ENCODE results near the gene MED12L. TPM values are rescaled to one million over a fixed set of nuclear protein-coding genes. Genes with fewer than 3 reads are reported as not detected.

The MED12L gene
- total RNA-seq, 4 donors from 2014 or later, result 0.09 to 3.3 (median 0.13) TPM; not detected in 1

DNA sequence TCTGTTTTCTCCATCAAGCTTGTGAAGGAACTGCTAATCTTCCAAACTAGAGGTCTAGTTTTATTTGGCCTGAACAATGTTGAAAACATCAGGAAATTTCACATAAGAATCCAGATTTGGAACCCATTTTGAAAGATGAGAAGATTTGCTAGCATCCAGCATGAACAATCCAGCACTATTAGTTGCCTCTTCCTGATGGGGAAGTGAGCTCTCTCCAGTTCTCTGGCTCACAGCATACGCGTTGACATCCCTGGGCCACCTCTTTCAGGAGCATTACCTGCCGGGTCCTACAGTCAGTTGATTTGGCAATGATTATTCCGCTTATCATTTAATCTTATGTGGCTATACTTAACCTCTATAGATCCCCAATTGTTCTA lies 220.3 kb downstream of the MED12L start:
- TF ChIP-seq, protein P1, sequence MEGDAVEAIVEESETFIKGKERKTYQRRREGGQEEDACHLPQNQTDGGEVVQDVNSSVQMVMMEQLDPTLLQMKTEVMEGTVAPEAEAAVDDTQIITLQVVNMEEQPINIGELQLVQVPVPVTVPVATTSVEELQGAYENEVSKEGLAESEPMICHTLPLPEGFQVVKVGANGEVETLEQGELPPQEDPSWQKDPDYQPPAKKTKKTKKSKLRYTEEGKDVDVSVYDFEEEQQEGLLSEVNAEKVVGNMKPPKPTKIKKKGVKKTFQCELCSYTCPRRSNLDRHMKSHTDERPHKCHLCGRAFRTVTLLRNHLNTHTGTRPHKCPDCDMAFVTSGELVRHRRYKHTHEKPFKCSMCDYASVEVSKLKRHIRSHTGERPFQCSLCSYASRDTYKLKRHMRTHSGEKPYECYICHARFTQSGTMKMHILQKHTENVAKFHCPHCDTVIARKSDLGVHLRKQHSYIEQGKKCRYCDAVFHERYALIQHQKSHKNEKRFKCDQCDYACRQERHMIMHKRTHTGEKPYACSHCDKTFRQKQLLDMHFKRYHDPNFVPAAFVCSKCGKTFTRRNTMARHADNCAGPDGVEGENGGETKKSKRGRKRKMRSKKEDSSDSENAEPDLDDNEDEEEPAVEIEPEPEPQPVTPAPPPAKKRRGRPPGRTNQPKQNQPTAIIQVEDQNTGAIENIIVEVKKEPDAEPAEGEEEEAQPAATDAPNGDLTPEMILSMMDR (IDR thresholded peaks at IDR 0.05), result no peak
- TF ChIP-seq POLR2A (IDR thresholded peaks at IDR 0.05), result no peak
- Histone ChIP-seq H3K9me3 (no peaks in the 10 kb centered on the region), H3K4me1 (no peaks in the 10 kb centered on the region), H3K4me3 (no peak overlapping the region), H3K27me3 (no peaks in the 10 kb centered on the region), H3K27ac (no peak overlapping the region), H3K36me3 (no peaks in the 10 kb centered on the region)
- DNase-seq, result no peak

DNA sequence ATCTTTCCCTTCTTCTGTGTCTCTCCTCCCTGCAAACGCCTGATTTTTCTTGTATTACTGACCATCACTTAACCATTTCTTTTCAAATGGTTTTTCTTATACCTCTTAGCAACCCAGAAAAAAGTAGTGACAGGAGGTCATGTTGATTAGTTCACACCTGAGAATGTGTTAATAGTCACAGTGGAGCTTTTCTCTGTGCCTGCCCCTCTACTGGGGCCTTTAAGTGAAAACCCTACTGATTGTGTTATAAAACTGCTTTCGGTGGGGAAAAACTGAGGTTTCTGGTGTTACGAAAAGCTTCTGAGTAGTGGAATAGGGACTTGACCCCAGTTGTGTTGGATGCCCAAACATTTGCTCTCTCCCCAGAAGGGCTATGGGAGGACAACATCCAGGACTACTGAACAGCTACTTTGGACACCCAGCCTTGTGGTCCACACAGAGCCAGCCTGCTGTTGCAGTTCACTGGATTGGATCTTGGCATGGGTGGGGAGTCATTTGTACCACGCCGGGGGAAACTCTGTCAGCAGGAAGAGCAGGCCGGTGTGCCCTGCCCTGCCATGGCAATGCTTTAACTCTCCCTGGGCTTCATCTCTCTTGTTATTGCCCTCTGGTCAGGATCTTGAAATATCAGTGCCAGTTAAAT lies 220.8 kb downstream of the MED12L start:
- no peak for DNase-seq
- no peaks in the 10 kb centered on the region for H3K4me1 ChIP-seq
- no peak overlapping the region for H3K27ac ChIP-seq
- no peaks in the 10 kb centered on the region for H3K36me3 ChIP-seq
- H3K9me3 ChIP-seq, result no peaks in the 10 kb centered on the region
- no peak overlapping the region for H3K4me3 ChIP-seq
- TF ChIP-seq POLR2A (IDR thresholded peaks at IDR 0.05), result no peak
- no peaks in the 10 kb centered on the region for H3K27me3 ChIP-seq

DNA sequence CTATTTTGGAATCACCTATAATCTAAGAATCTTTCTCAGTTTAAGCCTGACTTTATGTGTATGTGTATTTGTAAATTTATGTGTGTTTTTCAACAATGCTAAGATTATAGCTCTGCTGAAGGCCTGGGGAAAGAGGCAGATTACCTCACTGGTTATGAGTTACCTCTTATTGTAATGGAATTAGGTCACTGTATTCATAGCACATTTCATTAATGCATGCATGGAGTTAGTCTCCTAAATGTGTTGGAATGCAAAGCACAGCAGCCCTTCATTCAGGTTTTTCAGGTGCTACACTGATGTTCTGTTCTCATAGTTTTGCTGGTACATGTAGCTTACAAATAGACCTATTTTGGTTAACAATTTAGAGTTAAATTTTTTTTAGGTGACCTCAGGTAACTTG lies 221.7 kb downstream of the MED12L start:
- Histone ChIP-seq H3K27me3 (no peaks in the 10 kb centered on the region), H3K9me3 (no peaks in the 10 kb centered on the region), H3K4me3 (no peak overlapping the region), H3K4me1 (no peaks in the 10 kb centered on the region), H3K36me3 (no peaks in the 10 kb centered on the region), H3K27ac (no peak overlapping the region)
- TF ChIP-seq, protein P1 (IDR thresholded peaks at IDR 0.05), result no peak
- TF ChIP-seq POLR2A (IDR thresholded peaks at IDR 0.05), result no peak
- no peak for DNase-seq

DNA sequence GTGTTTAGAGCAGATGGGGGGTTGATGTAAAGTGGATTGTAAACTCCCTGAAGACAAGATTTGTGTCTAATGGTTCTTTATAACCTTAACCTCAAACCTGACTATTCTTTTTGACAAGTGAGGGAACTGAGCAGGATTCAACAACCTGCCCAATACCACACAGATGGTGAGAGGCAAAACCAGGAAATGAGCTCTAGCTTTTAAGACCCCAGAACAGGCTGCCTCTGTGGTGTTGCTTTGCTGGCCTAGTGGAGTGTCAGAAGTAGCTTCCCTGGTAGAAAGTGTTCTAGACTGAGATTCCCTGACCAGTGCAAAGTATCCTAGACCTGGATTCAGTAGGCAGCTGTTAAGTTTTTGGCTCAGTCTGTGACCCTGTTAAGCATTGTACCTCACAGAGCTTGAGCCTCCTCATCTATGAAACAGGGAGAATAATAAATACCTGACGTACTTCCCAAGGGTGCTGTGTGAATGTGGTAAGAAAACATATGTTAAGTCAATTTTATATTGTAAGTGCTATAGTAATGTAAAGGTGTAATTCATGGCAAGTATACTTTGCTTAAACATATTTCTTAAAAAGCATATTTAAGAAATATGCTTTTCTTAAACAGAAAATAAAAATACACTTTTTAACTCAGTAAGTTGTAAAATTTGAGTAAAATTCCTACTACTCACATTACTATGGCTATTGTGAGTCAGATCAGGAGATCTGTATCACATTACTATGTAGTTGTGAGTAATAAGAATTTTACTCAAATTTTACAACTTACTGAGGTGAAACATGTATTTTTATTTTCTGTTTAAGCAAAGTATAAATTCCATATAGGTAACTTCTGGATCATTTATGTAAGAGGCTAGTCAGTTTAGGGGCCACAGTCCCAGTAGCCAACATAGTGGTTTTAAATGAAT lies 222.4 kb downstream of the MED12L start:
- H3K4me3 ChIP-seq, result no peak overlapping the region
- H3K4me1 ChIP-seq, result no peaks in the 10 kb centered on the region
- H3K27me3 ChIP-seq, result no peaks in the 10 kb centered on the region
- no peaks in the 10 kb centered on the region for H3K36me3 ChIP-seq
- H3K9me3 ChIP-seq, result no peaks in the 10 kb centered on the region
- H3K27ac ChIP-seq, result no peak overlapping the region
- no peak for DNase-seq
- TF ChIP-seq, protein P1 (IDR thresholded peaks at IDR 0.05), result no peak
- TF ChIP-seq POLR2A (IDR thresholded peaks at IDR 0.05), result no peak

DNA sequence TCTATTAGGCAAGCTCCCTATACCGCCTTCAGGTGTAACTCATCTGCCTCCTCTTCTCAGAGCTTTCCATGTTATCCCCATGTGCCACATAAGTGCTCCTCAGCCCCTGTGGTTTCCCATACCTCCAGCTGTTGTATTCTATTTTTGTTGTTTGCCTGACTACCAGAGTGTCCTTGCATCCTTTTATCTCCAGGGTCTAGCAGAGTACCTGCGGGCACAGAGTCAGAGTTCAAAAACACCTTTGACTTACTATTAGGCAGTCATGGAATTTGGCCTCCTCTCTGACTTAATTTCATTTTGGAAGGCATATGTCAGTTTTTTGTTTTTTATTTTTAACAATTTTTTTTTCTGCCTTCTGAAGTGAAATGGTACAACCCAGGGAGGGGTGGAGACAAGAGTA lies 224.1 kb downstream of the MED12L start:
- Histone ChIP-seq H3K9me3 (no peaks in the 10 kb centered on the region), H3K4me1 (no peaks in the 10 kb centered on the region), H3K27me3 (no peaks in the 10 kb centered on the region), H3K36me3 (no peaks in the 10 kb centered on the region), H3K27ac (no peak overlapping the region), H3K4me3 (no peak overlapping the region)
- DNase-seq, result no peak
- no peak for TF ChIP-seq POLR2A (IDR thresholded peaks at IDR 0.05)
- TF ChIP-seq, protein P1 (IDR thresholded peaks at IDR 0.05), result no peak

GRCh38 chr3:151312972-151313371 lies 227.5 kb downstream of the MED12L start:
- TF ChIP-seq POLR2A (IDR thresholded peaks at IDR 0.05), result no peak
- TF ChIP-seq, protein P1 (IDR thresholded peaks at IDR 0.05), result no peak
- H3K4me3 ChIP-seq, result no peak overlapping the region
- no peaks in the 10 kb centered on the region for H3K36me3 ChIP-seq
- DNase-seq, result no peak
- no peak overlapping the region for H3K27ac ChIP-seq
- H3K27me3 ChIP-seq, result no peaks in the 10 kb centered on the region
- no peaks in the 10 kb centered on the region for H3K9me3 ChIP-seq
- H3K4me1 ChIP-seq, result no peaks in the 10 kb centered on the region

Data from Peyer's patch (tissue), 4 donors.